Right cardiac atrium (tissue), 5 donors: ENCODE measurements around the gene FNDC1. TPM values are rescaled to one million over a fixed set of nuclear protein-coding genes. Genes with fewer than 3 reads are reported as not detected.

Experiments
- ATAC-seq, 2 donors: fragments of 200-7000 bp; cut with Tn5 transposase; one replicate each; pipeline versions ENCODE4 v1.8.0 to v1.9.1; 2020; ENCODE audit warnings: moderate library complexity in 2 of 2, mild to moderate bottlenecking in 1 of 2
- DNase-seq, 3 donors: peaks; one replicate each; pipeline ENCODE4 v3.0.0-alpha.2; 2020
- H3K27ac ChIP-seq: one replicate; pipeline ENCODE4 v1.5.1; 2013; ENCODE audit warnings: mild to moderate bottlenecking, low read length, control low read depth, moderate library complexity
- H3K27me3 ChIP-seq: one replicate; pipeline ENCODE4 v1.6.1; 2013; ENCODE audit not compliant: control insufficient read depth, insufficient read depth
- H3K4me1 ChIP-seq: one replicate; pipeline ENCODE4 v1.6.1; 2013; ENCODE audit warnings: low read length; ENCODE audit not compliant: control insufficient read depth, insufficient read depth
- H3K4me3 ChIP-seq: one replicate; pipeline ENCODE4 v1.5.1; 2013; ENCODE audit warnings: low read length, control low read depth
- H3K9me3 ChIP-seq: one replicate; pipeline ENCODE4 v1.6.1; 2013; ENCODE audit warnings: low read length; ENCODE audit not compliant: control insufficient read depth
- WGBS: extraction: QIAGEN DNeasy Blood & Tissue Kit; methylation state at CpG from one replicate; pipeline ENCODE4 v1.1.7; 2013; 5-methylcytosine and 5-hydroxymethylcytosine counted together
- intact Hi-C, 4 donors: fragments of 100-400 bp; cut with DNase I; formaldehyde crosslinking; loops; one replicate each; pipeline versions ENCODE4 v1.11.0 to v1.14.0; 2022 to 2023
- polyA plus RNA-seq: library from polyadenylated mRNA; stranded (reverse); fragments of 200-250 nt; gene quantifications from one replicate; pipeline ENCODE4 v1.2.3, GENCODE V29; 2013
- total RNA-seq, 4 donors: library from RNA; stranded (reverse); fragmentation: NEBNext Ultra II Directional; extraction: Animal tissue kit (Norgen Biotek cat#: 25700); gene quantifications; one replicate each; pipeline ENCODE4 v1.2.1, GENCODE V29; 2021
- donor health status: healthy with polysubstance abuse.
- donor health status: DM: no; HTN: yes; CAD: no.
- donor health status: DM: no; HTN: no; CAD: no.
- donor health status: DM: no; HTN: yes; CAD: no; lungs with severe emphysema.
- donor health status: DM: yes; HTN: yes; CAD: no.

Gene FNDC1
- total and polyA plus RNA-seq, 5 donors = 0.07 to 1.3 (median 0.36) TPM

GRCh38 chr6:159255434-159255951, 86.3 kb downstream of the FNDC1 start:
- Histone ChIP-seq H3K4me3 (no peak overlapping the region), H3K27ac (no peak overlapping the region), H3K4me1 (no peaks in the 10 kb centered on the region), H3K9me3 (no peaks in the 10 kb centered on the region), H3K27me3 (no peaks in the 10 kb centered on the region)
- 74% methylated on average over 4 of the region's 4 CpGs for WGBS
- intact Hi-C loops = no loop called here
- ATAC-seq = no peak
- DNase-seq = no peak

GRCh38 chr6:159256128-159256527, 86.9 kb downstream of the FNDC1 start:
- intact Hi-C loops = no loop called here
- no peaks in the 10 kb centered on the region for H3K4me1 ChIP-seq
- no peaks in the 10 kb centered on the region for H3K9me3 ChIP-seq
- ATAC-seq = no peak
- DNase-seq = no peak
- no peaks in the 10 kb centered on the region for H3K27me3 ChIP-seq
- H3K4me3 ChIP-seq = no peak overlapping the region
- 93% methylated on average over 5 of the region's 5 CpGs for WGBS
- H3K27ac ChIP-seq = no peak overlapping the region

- no peak overlapping the region for H3K4me3 ChIP-seq
- no peak overlapping the region for H3K27ac ChIP-seq
- DNase-seq (peak in 1 of 3 donors; percentile 55), ATAC-seq (peak; percentile 37 to 75)
- no peaks in the 10 kb centered on the region for H3K9me3 ChIP-seq
- H3K4me1 ChIP-seq = no peaks in the 10 kb centered on the region
- WGBS = 73% methylated on average over 6 of the region's 6 CpGs
- H3K27me3 ChIP-seq = no peaks in the 10 kb centered on the region
- intact Hi-C loops = no loop called here
Measured at GRCh38 chr6:159257846-159258245, 88.6 kb downstream of the FNDC1 start.

- ATAC-seq (no peak), DNase-seq (peak in 1 of 3 donors; percentile 31)
- WGBS = 61% methylated on average over 3 of the region's 3 CpGs
- Histone ChIP-seq H3K4me3 (no peak overlapping the region), H3K4me1 (no peaks in the 10 kb centered on the region), H3K27ac (no peak overlapping the region), H3K27me3 (no peaks in the 10 kb centered on the region), H3K9me3 (no peaks in the 10 kb centered on the region)
- intact Hi-C loops = no loop called here
Measured at GRCh38 chr6:159259441-159260125, 90.4 kb downstream of the FNDC1 start.

GRCh38 chr6:159260208-159260607, 91.0 kb downstream of the FNDC1 start:
- Histone ChIP-seq H3K9me3 (no peaks in the 10 kb centered on the region), H3K27ac (no peak overlapping the region), H3K4me1 (no peaks in the 10 kb centered on the region), H3K4me3 (no peak overlapping the region), H3K27me3 (no peaks in the 10 kb centered on the region)
- no peak for DNase-seq
- intact Hi-C loops = no loop called here
- ATAC-seq = no peak
- WGBS = 71% methylated on average over 4 of the region's 4 CpGs

- no peak overlapping the region for H3K4me3 ChIP-seq
- DNase-seq (no peak), ATAC-seq (peak in 1 of 2 donors; percentile 70)
- no peaks in the 10 kb centered on the region for H3K4me1 ChIP-seq
- H3K9me3 ChIP-seq = no peaks in the 10 kb centered on the region
- no peak overlapping the region for H3K27ac ChIP-seq
- no peaks in the 10 kb centered on the region for H3K27me3 ChIP-seq
- intact Hi-C loops = no loop called here
Measured at GRCh38 chr6:159261995-159262394, 92.8 kb downstream of the FNDC1 start.

- no peaks in the 10 kb centered on the region for H3K4me1 ChIP-seq
- intact Hi-C loops = no loop called here
- H3K4me3 ChIP-seq = no peak overlapping the region
- no peak for ATAC-seq
- no peaks in the 10 kb centered on the region for H3K9me3 ChIP-seq
- H3K27ac ChIP-seq = no peak overlapping the region
- 57% methylated on average over 2 of the region's 2 CpGs for WGBS
- DNase-seq = no peak
- H3K27me3 ChIP-seq = no peaks in the 10 kb centered on the region
Measured at GRCh38 chr6:159262586-159262985, 93.4 kb downstream of the FNDC1 start.

GRCh38 chr6:159267165-159267564, 98.0 kb downstream of the FNDC1 start:
- ATAC-seq (no peak), DNase-seq (no peak)
- intact Hi-C loops = no loop called here
- Histone ChIP-seq H3K9me3 (no peaks in the 10 kb centered on the region), H3K27me3 (no peaks in the 10 kb centered on the region), H3K4me3 (no peak overlapping the region), H3K4me1 (no peaks in the 10 kb centered on the region), H3K27ac (no peak overlapping the region)
- WGBS = 55% methylated on average over 4 of the region's 4 CpGs

- no peak overlapping the region for H3K4me3 ChIP-seq
- intact Hi-C loops = no loop called here
- H3K27ac ChIP-seq = no peak overlapping the region
- no peak for DNase-seq
- H3K4me1 ChIP-seq = no peaks in the 10 kb centered on the region
- H3K27me3 ChIP-seq = no peaks in the 10 kb centered on the region
- WGBS = 87% methylated on average over 1 of the region's 1 CpG
- no peak for ATAC-seq
- no peaks in the 10 kb centered on the region for H3K9me3 ChIP-seq
Measured at GRCh38 chr6:159268511-159268910, 99.3 kb downstream of the FNDC1 start.

GRCh38 chr6:159271257-159271656, 102.1 kb downstream of the FNDC1 start:
- 80% methylated on average over 10 of the region's 10 CpGs for WGBS
- no peak for ATAC-seq
- no peaks in the 10 kb centered on the region for H3K27me3 ChIP-seq
- no peaks in the 10 kb centered on the region for H3K9me3 ChIP-seq
- intact Hi-C loops = no loop called here
- no peak for DNase-seq
- no peak overlapping the region for H3K4me3 ChIP-seq
- H3K27ac ChIP-seq = no peak overlapping the region
- no peaks in the 10 kb centered on the region for H3K4me1 ChIP-seq

- H3K9me3 ChIP-seq = no peaks in the 10 kb centered on the region
- ATAC-seq (no peak), DNase-seq (no peak)
- no peak overlapping the region for H3K4me3 ChIP-seq
- no peaks in the 10 kb centered on the region for H3K4me1 ChIP-seq
- no peaks in the 10 kb centered on the region for H3K27me3 ChIP-seq
- no peak overlapping the region for H3K27ac ChIP-seq
- intact Hi-C loops = no loop called here
Measured at GRCh38 chr6:159278626-159279025, 109.4 kb downstream of the FNDC1 start.
